ENCODE results near the gene SLC4A8.

SLC4A8 gene

DNA sequence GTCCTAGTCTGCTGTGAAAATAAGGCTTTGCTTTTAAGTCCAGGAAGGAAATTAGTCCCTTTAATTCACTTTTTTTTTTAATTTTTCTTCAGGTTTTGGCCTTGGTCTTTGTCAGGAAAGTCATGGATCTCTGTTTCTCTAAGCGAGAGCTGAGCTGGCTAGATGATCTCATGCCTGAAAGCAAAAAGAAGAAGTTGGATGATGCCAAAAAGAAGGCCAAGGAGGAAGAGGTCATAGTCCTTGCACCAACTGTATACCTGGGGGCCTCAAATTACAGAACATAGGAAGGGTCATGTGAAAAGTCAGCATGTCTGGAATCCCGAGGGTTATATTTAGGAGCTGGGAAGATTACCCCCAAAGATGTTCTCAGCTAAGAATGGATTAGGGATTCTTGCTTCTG is 72.3 kb downstream of the SLC4A8 start:
- DNase-seq (ENCODE audit: low read depth) = no peak
- in situ Hi-C loops (cut with HindIII; ENCODE audit: low sequenced_read_pairs) = no loop called here
- no peak overlapping the region for H3K4me3 ChIP-seq (ENCODE audit: low read depth, low read length)
- TF ChIP-seq, protein P1, sequence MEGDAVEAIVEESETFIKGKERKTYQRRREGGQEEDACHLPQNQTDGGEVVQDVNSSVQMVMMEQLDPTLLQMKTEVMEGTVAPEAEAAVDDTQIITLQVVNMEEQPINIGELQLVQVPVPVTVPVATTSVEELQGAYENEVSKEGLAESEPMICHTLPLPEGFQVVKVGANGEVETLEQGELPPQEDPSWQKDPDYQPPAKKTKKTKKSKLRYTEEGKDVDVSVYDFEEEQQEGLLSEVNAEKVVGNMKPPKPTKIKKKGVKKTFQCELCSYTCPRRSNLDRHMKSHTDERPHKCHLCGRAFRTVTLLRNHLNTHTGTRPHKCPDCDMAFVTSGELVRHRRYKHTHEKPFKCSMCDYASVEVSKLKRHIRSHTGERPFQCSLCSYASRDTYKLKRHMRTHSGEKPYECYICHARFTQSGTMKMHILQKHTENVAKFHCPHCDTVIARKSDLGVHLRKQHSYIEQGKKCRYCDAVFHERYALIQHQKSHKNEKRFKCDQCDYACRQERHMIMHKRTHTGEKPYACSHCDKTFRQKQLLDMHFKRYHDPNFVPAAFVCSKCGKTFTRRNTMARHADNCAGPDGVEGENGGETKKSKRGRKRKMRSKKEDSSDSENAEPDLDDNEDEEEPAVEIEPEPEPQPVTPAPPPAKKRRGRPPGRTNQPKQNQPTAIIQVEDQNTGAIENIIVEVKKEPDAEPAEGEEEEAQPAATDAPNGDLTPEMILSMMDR (IDR thresholded peaks at IDR 0.05; ENCODE audit: low read depth, low read length, missing control alignments) = no peak

DNA sequence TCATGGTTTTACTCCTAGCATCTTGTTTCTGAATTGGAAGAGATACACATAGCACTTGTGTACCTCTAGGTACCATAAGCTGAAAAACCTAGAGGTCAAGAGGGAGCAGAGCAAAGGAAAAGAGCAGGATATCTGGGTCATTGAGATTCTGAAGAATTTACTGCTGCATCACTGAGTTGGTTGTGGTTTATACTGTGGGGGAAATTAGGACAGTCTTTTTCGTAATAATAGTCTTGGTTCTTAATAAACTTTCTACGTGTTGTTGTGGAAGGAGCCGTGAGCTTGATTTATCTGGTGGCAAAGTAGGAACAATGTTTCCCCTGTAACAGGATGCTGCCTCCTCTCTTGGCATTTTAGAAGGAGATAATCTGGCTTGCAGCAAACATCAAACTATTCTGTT is 80.2 kb downstream of the SLC4A8 start:
- in situ Hi-C loops (cut with HindIII; ENCODE audit: low sequenced_read_pairs) = no loop called here
- DNase-seq (ENCODE audit: low read depth) = no peak
- no peak overlapping the region for H3K4me3 ChIP-seq (ENCODE audit: low read depth, low read length)
- TF ChIP-seq, protein P1 (IDR thresholded peaks at IDR 0.05; ENCODE audit: low read depth, low read length, missing control alignments) = no peak

DNA sequence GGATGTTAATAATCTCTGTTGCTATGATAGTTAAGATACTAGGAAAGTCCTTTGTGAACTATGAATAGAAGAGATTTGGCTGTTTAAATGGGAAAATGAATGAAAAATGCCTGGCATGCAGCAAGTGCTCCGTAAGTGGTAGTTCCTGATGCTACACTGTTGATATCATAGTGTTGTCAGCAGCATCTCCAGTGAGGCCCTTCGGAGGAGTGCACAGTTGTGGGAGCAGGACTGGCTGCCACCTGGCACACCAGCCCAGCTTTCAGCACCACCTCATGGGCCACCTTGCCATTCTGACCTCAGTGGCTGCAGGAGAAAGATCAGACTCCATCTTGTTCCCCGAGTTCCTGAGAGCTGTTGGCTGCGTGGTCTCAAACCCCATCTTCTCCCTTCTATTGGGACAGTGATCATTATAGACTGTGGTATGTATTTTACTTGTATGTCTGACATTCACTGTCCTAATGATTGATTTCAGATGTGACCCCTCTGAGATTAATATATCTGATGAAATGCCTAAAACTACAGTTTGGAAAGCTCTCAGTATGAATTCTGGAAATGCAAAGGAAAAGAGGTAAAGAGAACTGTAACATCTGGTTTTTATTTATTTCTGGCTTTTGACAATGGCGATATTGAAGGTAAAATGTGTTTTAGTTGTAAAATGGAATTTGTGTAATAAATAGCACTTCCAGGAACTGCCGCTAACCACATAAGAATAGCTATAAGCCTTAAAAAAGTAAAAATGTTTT is 80.9 kb downstream of the SLC4A8 start:
- no peak for DNase-seq (ENCODE audit: low read depth)
- TF ChIP-seq, protein P1 (IDR thresholded peaks at IDR 0.05; ENCODE audit: low read depth, low read length, missing control alignments) = no peak
- no peak overlapping the region for H3K4me3 ChIP-seq (ENCODE audit: low read depth, low read length)
- in situ Hi-C loops (cut with HindIII; ENCODE audit: low sequenced_read_pairs) = no loop called here

DNA sequence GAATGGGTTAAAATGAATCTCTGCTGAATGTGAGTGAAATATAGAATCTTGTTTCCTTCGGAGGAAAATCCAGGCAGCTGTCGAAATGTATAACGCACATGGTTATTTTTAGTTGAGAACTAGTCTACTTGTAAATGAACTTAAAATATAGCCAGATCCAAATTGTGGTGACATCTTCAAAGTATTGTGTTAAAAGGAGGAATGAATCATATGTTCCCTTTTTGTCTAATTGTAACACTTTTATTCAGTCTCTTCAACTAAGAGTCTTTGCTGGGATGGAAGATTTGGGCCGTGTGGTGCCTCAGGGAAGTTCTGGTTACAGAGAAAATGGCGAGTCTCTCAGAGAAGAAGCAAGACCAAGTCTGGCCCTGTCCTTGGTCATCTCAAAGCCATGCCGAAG is 82.5 kb downstream of the SLC4A8 start:
- TF ChIP-seq, protein P1 (IDR thresholded peaks at IDR 0.05; ENCODE audit: low read depth, low read length, missing control alignments) = no peak
- H3K4me3 ChIP-seq (ENCODE audit: low read depth, low read length) = no peak overlapping the region
- DNase-seq (ENCODE audit: low read depth) = no peak
- in situ Hi-C loops (cut with HindIII; ENCODE audit: low sequenced_read_pairs) = no loop called here

DNA sequence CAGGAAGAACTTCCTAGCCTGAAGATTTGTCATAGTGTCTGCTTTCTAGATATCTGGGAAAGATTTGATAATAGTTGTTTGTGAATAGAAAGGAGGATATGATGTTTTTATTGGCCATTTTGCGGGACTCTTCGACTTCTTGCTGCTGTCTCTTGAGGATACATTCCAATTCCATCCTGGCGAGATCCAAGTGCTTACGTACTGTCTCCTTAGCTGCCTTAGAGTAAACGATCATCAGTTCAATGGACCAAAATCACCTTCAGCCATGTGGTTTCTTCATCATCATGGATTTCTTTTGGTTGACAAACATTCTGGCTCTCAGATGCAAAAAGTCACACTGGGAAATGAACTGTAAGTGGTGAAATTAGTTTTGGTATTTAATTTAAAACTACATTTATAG is 83.7 kb downstream of the SLC4A8 start:
- TF ChIP-seq, protein P1 (IDR thresholded peaks at IDR 0.05; ENCODE audit: low read depth, low read length, missing control alignments) = no peak
- no peak overlapping the region for H3K4me3 ChIP-seq (ENCODE audit: low read depth, low read length)
- DNase-seq (ENCODE audit: low read depth) = no peak
- in situ Hi-C loops (cut with HindIII; ENCODE audit: low sequenced_read_pairs) = no loop called here

DNA sequence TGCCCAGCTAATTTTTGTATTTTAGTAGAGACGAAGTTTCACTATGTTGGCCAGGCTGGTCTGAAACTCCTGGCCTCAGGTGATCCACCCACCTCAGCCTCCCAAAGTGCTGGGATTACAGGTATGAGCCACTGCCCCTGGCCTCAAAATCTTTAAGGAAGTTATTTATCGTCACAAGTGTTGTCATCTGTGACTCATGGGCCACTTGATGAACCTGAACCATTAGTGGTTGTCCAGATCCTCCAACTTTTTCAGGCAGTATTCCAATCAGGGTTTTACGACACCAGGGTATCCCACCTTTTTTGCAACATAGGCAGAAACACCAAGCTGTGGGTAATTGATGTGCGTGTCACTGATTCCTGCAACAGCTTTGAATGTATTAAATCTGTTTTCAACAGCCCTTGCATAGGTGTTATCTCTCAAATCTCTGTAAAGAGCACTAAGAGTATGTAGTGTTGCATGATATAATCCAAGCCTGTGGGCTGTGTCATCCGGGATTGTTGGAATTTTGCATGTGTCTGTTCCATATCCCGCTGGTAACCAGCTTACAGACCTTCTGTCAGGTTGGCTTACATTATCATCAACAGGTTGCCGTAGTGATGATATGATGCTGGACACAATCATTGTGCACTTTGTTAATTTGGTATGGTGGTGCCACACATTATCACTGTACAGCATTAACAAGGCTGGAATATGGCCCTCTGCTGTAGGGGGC is 87.1 kb downstream of the SLC4A8 start:
- TF ChIP-seq, protein P1 (IDR thresholded peaks at IDR 0.05; ENCODE audit: low read depth, low read length, missing control alignments) = no peak
- H3K4me3 ChIP-seq (ENCODE audit: low read depth, low read length) = no peak overlapping the region
- in situ Hi-C loops (cut with HindIII; ENCODE audit: low sequenced_read_pairs) = no loop called here
- no peak for DNase-seq (ENCODE audit: low read depth)
